GM18502 (cell line): ENCODE results near the gene SLCO2A1.
A peak's percentile ranks its signal among the peaks of the same experiment; 100 is the strongest.

ENCODE experiments used
- ATAC-seq: cut with Tn5 transposase; IDR thresholded peaks from one replicate; pipeline ENCODE4 v1.9.1; 2021; ENCODE audit warnings: mild to moderate bottlenecking; ENCODE audit not compliant: unreplicated experiment, poor library complexity

Gene SLCO2A1

DNA sequence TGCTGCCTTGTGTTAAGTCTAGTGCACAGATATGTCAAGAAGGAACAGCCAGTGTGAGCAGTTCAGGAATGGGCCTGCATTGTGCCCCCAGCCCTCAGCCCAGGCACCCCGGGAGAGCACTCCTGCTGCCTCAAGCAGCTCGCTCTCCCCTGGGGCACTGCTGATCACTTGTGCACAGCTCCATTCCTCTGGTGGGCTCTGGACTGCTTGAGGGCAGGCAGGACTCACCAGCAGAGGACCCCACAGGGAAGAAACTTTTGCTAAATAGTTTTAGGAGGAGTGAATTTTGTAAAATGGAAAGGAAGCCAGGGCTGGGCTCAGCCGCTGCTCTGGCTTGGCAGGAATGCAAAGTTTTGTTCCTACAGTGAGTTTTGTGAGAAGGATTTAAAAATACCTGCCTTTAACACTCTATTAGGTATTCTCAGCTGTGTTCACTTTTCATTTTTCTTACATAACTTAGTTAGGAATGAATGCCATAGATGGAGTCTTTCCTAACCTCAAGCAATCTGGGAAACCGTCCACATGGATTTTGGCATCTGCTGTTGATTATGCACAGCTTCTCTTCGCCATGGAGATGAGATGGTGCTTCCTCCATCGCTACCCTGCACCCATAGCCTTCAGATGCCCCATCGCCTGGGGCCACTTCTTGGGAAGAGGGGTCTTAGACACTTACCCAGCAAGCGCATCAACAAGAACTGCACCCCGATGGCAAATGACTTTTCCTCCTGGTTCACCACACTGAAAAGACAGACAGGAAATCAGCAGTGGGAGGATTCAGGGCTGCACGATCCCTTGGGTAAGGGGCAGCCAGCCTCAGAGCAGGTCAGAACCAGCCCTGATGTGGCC is 91.7 kb downstream of the SLCO2A1 start:
- no peak for ATAC-seq

DNA sequence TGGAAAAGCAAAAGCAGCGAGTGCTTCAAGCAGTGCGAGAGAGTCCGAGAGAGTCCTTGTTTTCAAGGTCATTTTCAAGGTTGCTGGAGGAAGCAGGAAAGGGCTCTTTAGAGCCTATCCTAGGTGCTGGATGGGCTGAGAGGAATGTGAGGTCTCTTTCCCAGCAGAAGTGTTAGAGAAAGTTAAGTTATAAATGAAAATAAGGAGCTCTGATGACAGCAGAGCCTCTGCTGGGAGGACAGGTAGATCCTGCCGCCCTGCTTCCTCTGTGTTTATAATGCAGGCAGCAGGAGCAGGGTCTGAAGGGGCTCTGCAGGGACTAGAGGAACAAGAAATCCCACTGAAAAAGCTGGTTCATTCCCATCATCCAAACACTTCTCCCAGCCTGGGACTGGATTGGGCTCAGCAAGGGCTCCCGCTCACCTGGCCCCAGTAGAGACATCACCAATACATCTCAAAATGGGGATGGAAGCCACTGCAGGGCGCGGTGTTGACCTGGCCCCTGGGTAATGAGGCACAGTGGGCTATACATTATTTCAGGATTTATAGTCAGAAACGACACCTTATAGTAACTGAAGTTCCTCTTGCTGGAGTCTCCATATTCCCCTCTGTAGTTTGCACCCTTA is 92.6 kb downstream of the SLCO2A1 start:
- ATAC-seq: no peak

DNA sequence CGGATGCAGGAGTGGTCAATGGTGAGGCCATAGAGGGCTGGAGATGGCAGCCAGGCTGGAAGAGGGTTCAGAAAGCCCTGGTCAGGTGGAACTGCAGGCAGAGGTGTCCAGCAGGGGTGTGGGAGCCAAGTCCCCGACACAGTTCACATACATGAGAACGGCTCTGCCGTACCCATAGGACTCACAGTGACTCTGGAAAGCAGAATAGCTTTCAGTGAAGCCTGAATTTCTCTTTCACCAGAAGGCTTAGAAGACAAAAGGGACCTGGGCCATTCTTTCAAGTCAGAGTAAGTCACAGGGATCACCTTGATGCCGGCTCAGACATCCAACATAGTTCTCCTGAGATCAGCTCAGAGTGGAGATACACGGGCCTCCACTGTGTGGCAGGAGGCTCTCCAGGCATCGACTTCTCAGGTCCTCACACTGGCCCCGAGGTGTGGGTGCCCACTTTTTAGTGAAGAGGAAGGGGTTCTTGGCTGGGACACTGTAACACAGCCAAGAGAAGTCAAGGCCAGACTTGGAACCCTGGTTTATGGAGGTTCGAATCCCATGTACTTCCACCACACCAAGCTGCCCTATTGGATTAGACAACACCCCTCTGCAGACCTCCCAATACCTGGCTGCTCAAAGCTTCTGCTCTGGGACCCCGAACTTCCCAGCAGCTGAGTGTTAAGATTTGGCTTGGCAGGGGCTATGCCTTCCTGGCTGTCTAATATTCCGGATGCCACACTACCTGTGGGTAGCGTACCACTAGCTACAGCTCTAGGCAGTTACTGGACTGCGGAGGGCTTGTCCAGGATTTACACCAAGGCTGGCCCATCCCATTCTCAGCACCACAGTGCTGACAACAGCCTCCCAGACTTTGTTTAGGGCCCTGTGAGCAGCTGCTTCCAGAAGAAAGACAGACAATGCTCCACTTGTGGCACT is 93.6 kb downstream of the SLCO2A1 start:
- no peak for ATAC-seq

DNA sequence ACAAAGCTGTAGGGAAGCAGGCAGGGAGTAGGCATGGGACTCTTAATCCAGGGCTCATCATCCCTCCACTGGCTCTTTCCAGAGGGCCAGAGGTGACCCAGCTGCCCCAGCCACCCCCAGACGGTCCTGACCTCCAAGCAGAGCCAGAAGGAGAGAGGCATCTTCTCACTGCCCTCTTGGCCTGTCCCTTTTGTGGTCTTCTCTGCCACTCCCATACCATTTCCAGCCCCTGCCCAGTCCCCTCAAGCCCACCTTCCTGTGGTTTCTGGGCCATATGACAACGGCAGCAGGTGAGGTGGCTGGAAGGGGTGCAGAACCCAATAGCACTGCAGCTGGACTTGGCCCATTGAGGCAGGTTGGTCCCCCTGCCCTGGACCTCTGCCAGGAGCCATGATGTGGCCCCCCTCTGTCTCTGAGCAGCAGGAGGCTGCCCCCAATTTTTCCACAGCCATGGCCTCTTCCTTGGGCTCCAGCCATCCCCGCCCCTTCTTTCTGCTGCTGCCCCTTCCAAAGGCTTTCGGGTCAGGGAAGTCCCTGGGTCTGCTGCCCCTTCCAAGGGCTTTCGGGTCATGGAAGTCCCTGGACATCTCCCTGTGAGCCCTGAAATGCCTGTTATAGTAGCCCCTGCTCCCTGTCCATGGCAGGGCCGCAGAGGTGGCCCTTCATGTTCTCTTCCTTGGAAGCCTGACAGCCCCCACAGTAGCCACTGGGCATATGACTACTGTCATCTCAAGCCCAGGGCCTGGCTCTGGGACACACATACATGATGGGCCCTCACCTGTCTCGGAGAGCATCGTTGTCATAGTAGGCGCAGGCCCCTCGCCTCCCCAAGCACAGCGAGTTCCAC is 94.5 kb downstream of the SLCO2A1 start:
- ATAC-seq: no peak

DNA sequence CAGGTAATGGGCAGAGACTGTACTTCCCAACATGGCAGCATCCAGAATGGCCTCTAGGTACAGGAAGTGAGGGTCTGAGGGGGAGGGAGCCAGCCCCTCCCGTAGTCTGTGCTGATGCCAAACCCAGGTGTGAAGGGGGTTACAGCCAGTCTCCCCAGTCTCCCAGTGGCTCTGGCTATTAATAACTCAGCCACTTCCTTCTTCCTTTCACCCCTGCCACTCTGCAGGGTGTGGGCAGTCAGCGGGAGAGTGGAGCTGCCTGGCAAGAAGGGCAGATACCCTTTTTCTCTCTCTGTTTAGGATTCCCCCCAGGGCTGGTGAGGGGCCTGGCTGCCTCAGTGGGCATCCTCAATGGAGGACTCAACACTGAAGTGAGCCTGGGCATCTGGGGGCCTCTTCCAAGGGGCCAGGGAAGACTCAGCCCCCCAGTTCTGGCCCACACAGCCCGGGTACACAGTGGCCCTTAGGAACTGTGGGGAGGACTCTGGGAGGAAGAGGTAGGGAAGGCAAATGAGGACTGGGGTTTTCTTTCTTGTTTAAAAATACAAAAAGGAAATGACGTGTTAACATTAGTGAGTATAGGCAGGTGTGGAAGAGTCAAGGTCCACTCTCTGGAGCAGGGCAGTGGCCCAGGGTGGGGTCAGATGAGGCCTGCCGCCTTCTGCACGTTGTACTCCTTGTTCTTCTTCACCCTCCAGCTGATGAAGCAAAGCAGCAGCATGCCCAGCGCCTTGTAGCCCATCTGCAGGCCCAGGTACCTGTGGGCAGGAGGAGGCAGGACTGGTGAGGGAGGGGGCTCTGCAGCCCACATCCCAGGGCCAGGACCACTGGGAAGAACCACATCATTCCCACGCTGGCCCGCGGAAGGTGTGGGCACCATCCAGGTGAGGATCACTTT is 95.4 kb downstream of the SLCO2A1 start:
- no peak for ATAC-seq

DNA sequence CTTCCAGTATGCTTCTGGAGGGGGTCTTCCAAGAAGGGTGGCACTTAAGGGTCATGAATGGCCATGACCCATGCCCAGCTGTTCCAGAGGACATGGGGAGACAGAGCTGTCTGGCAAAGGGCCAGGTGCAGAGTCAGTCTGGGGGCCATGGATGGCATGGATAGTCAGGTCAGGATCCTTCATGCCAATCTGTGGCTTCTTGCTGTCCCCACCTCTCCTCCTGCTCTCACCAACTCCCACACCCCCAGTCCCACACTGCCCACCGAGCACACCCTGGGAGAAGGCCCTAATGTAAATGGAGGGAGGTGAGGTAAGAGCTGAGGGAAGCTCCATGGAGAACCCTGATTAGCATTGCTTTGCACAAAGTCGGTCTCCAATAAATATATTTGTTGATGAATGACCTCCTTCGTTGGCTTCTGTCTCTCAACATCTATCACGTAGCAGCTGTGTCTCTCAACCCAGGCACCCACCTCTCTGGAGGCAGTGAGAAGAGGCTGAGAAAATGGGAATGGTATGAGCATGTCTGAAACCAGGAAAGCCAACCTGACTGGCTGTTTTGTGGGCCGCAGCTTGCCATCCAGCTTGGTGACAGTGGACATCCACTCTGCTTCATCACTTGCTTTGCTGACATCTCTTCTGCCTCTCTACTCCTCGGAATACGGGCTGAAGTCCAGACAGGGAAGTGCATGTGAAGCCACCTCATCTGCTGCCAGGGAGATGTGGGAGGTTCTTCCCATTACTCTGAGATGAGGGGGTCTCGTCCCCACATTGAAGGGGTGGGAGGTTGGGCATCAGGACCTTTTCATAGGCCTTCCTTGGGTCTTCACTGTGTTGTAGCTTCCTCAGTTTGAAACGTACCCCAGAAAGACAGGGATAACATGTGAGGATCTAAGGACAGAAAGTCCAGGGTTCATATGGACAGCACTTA is 96.4 kb downstream of the SLCO2A1 start:
- ATAC-seq: no peak

DNA sequence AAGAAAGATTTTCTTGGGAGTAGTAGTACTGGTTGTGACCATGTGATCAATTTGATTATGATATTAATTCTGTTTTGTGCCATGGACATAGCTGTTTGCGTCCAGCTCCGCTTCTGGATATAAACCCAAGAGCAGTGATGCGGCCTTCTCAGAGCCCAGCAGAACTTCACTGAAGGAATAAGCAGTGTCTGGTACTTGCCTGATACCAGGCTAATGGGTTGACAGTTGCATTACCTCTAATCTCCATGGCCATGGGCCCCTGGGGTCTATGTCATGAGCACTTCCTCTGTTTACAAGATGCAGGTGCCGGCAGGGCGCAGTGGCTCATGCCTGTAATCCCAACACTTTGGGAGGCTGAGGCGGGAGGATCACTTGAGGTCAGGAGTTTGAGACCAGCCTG is 97.7 kb downstream of the SLCO2A1 start:
- no peak for ATAC-seq

DNA sequence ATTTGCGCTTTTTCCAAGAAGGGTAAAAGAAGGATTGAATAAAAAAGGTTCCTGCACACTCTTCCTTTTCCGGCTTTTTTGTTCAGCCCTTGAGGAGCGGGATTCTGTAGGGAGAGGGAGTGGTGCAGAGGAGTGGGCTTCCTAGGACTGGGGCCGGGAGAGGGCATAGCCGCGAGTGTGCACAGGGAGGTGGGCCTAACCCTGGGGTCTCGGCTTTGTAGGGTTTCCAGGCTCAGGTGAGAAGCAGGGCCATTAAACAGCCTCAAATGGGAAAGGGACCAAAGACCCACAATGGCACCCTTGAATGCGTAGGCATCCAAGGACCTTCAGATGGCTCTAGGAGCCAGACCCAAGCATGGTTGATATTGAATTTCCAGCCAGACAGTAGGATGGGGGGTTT is 98.6 kb downstream of the SLCO2A1 start:
- ATAC-seq: no peak

DNA sequence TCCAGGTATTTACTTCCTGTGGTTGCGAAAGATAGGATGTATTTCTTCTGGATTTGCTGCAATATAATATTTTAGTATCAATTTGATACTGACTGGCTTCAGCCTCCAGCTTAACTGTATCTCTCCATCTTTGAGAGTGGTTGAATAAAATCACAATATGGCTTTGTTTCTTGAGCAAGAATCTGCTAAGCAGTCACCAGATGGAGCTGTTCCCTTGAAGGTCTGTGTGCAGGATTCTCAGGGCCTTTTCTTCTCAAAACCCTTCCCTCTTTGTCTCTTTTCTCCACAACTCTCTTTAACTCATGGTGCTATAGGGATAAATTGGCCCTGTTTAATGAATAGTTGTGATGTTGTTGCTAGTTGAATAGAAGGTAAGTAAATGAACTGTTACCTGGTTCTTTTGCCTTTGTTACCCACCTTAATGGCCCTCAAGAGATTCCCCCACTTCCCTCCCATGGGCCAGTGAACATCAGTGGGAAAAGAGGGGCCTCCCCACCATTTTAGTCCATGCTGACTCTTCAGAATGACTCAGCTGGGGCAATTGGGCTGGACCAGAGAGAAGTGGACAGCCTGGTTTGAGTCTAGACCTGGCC is 99.3 kb downstream of the SLCO2A1 start:
- no peak for ATAC-seq

DNA sequence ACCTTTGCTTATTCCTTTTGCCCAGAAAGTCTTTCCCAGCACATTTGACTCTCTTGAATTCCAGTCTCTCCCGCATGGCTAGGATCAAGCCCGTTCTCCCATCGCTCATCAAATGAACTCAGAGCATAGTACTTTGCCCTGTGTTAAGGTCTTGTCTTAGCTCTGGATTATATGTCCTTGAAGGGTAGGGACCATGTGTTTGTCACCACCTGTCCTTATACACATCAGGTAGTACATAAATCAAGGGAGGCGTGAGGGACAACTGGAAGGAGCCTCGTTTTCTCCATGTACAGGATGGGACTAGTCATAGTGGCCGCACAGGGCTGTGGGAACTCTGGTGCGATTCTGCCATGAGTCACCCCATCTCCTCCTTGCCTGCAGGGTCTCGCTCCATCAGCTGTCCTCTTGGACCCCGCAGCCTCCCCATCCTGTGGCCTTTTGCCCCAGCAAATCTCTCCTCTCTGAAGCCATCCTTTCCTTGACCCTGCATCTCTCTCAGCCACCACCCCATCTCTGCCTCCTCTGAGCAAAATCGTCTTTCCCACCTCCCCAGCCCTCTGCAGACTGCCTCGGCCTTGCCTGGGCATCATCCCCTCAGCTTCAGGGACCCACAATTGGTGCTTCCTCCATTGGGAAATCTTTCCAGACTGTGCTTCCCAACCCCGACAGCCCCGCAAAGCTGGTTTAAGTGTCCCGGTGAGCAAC is 100.7 kb downstream of the SLCO2A1 start:
- no peak for ATAC-seq

DNA sequence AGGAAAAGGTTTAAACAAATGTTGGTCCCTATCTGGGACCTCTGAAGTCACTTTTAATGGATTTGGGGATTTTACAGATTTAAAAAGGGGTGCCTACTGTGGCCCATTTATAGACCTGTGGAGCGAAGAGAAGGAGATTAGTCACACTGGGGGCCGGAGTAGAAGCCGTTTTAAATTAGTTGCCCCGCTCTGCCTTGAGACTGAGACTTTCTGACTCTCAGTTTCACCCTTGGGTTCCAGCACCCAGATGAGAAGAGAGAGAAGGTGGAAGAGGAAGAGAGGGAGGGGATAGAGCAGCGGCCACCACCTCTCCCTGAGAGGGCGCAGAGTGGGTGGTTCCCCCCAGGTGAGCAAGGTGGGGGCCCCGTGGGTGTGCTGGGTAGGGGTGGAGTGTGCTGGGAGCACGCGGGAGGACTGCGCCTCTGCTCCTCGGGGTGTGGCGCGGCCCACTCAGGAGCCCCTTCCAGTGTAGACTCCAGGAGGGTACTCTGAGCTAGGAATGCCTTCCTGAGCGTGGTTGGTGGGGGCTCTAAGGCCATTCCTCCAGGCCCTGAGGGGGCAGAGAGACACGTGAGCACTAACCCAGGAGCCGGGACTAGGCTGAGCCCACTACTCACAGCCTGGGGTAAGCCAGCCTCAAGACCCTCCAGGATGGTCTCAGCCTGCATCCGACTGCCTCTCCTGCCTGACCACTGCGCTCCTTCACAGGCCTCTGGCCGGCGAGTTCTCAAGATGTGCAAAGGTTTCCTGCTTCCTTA is 101.4 kb downstream of the SLCO2A1 start:
- no peak for ATAC-seq

DNA sequence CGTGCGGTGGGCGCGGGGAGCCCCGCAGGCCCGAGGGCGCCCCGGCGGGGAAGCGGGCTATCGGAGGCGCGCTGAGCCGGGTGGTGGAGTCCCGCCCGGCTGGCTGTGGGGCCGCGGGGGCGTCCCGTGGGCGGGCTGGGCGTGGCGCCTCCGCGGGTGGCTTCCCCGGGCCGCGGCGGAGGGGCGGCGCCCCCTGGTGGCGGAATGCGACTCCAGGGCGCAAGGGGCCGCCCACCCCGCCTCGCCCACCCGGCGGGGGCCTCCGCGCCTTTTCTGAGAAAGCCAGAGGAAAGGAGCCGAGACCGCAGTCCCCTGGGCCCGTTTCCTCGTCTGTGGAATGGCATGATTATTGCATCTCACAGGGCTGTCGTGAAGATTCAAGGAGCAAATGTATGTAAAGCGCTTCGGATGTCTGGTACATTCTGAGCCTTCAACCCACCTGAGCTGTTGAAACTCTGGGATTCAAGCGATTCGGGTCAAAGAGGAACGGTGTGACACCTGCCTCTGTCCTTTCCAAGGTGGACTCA is 102.1 kb downstream of the SLCO2A1 start:
- peak; percentile 80 for ATAC-seq

DNA sequence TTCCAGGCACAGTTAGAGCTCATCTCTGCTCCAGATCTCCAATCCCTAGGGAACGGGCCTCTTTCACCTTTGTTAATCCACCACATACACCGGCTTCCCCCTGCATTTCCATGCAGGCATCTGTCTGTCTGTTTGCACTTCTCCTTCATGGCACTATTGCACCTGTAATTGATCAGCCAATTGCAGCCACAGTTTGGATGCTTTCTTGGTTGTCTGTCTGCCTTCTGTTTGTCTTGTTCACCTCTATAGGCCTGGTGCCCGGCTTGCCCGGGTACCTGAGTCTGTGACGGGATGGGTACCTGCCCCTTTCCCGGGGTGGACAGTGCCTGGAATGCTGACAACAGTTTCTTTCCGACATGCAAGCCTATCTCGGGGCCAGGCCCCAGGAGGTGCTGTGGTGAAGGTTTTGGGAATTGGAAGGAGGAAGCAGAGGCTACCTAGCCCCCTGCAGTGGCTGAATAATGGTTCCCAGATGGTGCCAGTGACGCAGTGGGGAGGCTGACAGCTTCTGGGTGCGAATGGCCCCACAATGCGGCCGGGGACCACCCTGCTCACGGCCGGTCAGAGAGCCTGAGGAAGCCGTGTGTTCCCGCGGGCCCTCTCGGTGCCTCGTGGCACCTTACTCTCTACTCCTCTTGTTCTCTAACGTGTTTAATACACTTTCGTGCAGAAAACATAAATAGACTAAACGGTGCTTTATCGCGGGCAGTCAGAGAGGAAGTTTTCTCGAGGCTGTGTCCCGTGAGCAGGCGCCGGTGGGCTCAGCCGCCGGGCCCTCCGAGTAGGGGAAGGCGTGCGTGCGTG is 102.8 kb downstream of the SLCO2A1 start:
- ATAC-seq: peak; percentile 30

DNA sequence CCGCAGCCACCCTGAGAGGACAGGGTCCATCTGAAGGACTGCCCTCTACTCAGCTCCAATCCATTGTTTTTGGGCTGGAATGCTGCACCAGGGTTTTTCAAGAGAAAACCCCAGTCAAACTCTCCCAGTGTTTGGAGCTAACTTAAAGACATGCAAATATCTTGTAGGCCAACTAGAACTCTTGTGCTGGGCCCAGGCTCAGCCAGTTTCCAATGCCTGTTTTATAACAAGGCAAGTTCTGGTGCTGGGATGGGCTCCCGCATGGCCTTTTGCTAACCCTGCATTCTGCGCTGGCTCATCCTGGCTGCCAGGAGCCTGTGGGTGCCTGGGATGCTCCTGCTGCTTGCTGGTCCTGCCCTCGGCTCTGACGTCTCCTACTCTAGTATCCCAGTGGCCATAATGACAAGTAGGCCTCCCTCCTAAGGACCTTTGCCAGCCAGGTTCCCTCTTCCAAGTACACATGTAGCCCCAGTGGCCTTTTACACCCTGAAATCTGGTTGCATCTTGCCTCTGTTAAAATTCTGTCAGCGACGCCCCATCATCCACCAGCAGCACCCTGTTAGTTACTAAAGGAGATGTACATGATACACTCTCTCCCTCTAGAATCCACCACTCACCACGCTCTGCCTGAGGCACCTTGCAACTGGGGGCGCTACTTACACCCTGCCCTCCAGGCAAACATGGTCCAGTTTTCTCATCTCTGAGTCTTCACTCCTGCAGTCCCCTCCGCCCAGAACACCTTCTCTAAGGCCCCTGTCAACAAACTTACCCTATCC is 103.6 kb downstream of the SLCO2A1 start:
- ATAC-seq: no peak

DNA sequence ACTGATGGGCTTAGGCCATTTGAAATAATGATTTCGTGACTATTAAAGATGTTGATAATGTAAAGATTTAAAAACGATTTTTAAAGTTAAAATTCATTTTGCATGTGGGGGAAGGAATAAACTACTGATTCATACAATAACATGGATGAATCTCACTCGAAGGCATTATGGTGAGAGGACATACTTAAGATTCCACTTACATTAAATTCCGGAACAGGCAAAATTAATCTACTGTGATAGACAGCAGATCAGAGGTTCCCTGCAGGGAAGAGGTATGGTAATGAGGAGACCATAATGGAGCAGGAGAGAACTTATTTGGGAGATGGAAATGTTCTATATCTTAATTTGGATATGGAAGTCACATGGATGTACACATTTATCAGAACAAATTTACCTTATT is 105.7 kb downstream of the SLCO2A1 start:
- ATAC-seq: no peak
